ES-I3 (cell line): Measurements from ENCODE around the gene PKN1.

Experiments
- H3K36me3 ChIP-seq: 2 replicates; pipeline ENCODE4 v1.6.1; 2013; ENCODE audit warnings: mild to moderate bottlenecking, low read length, control low read depth, moderate library complexity; ENCODE audit not compliant: insufficient read depth
- H3K4me1 ChIP-seq: 2 replicates; pipeline ENCODE4 v1.6.1; 2013; ENCODE audit warnings: mild to moderate bottlenecking, control low read depth, low read length; ENCODE audit not compliant: insufficient read depth
- H3K9ac ChIP-seq: 2 replicates; pipeline ENCODE4 v1.6.1; 2013; ENCODE audit warnings: low read depth, mild to moderate bottlenecking, low read length, moderate library complexity
- H3K9me3 ChIP-seq: 2 replicates; pipeline ENCODE4 v1.6.1; 2013; ENCODE audit warnings: mild to moderate bottlenecking, low read length, moderate library complexity; ENCODE audit not compliant: control insufficient read depth, insufficient read depth

PKN1 gene

GRCh38 chr19:14473978-14474578, 41.0 kb downstream of the PKN1 start:
- H3K9ac ChIP-seq, result no peak overlapping the region
- peaks cover 6% of the 10 kb centered on the region; the same call in 1 of the 2 replicates for H3K36me3 ChIP-seq
- H3K9me3 ChIP-seq, result no peaks in the 10 kb centered on the region
- H3K4me1 ChIP-seq, result peaks cover 16% of the 10 kb centered on the region

- Histone ChIP-seq H3K4me1 (peaks cover 17% of the 10 kb centered on the region), H3K9ac (peak overlapping the region; percentile 28), H3K36me3 (peaks cover 6% of the 10 kb centered on the region; the same call in 1 of the 2 replicates), H3K9me3 (no peaks in the 10 kb centered on the region)
Measured at GRCh38 chr19:14474827-14475226, 41.7 kb downstream of the PKN1 start.

- Histone ChIP-seq H3K36me3 (peaks cover 6% of the 10 kb centered on the region; the same call in 1 of the 2 replicates), H3K4me1 (peaks cover 19% of the 10 kb centered on the region), H3K9ac (peak within 1 kb of the TSS; percentile 28), H3K9me3 (no peaks in the 10 kb centered on the region)
Measured at GRCh38 chr19:14475251-14476073, 42.4 kb downstream of the PKN1 start, which contains the start of gene PTGER1. Gene PTGER1, minus strand, starts transcription at chr19:14475354. Its CDS starts 1,034 bp downstream, at chr19:14474320.

GRCh38 chr19:14476327-14476672, 43.2 kb downstream of the PKN1 start:
- Histone ChIP-seq H3K36me3 (peaks cover 6% of the 10 kb centered on the region; the same call in 1 of the 2 replicates), H3K9me3 (no peaks in the 10 kb centered on the region), H3K4me1 (peaks cover 19% of the 10 kb centered on the region), H3K9ac (no peak overlapping the region)

- peaks cover 6% of the 10 kb centered on the region; the same call in 1 of the 2 replicates for H3K36me3 ChIP-seq
- H3K9me3 ChIP-seq, result no peaks in the 10 kb centered on the region
- peaks cover 19% of the 10 kb centered on the region for H3K4me1 ChIP-seq
- H3K9ac ChIP-seq, result no peak overlapping the region
Measured at GRCh38 chr19:14476673-14477401, 43.7 kb downstream of the PKN1 start.

GRCh38 chr19:14477418-14478112, 44.5 kb downstream of the PKN1 start:
- no peaks in the 10 kb centered on the region for H3K9me3 ChIP-seq
- peaks cover 6% of the 10 kb centered on the region; the same call in 1 of the 2 replicates for H3K36me3 ChIP-seq
- peaks cover 19% of the 10 kb centered on the region for H3K4me1 ChIP-seq
- no peak overlapping the region for H3K9ac ChIP-seq

- Histone ChIP-seq H3K9ac (no peak overlapping the region), H3K9me3 (no peaks in the 10 kb centered on the region), H3K4me1 (peaks cover 19% of the 10 kb centered on the region), H3K36me3 (peaks cover 6% of the 10 kb centered on the region; the same call in 1 of the 2 replicates)
Measured at GRCh38 chr19:14478113-14478545, 45.0 kb downstream of the PKN1 start.

GRCh38 chr19:14479309-14479974, 46.3 kb downstream of the PKN1 start:
- Histone ChIP-seq H3K36me3 (peaks cover 6% of the 10 kb centered on the region; the same call in 1 of the 2 replicates), H3K9me3 (no peaks in the 10 kb centered on the region), H3K9ac (no peak overlapping the region), H3K4me1 (peaks cover 19% of the 10 kb centered on the region)

GRCh38 chr19:14479975-14480699, 47.0 kb downstream of the PKN1 start:
- Histone ChIP-seq H3K4me1 (peaks cover 14% of the 10 kb centered on the region), H3K9me3 (no peaks in the 10 kb centered on the region), H3K9ac (no peak overlapping the region), H3K36me3 (peaks cover 6% of the 10 kb centered on the region; the same call in 1 of the 2 replicates)

- H3K9me3 ChIP-seq, result no peaks in the 10 kb centered on the region
- H3K36me3 ChIP-seq, result peaks cover 6% of the 10 kb centered on the region; the same call in 1 of the 2 replicates
- no peak overlapping the region for H3K9ac ChIP-seq
- H3K4me1 ChIP-seq, result peaks cover 12% of the 10 kb centered on the region
Measured at GRCh38 chr19:14480700-14481079, 47.6 kb downstream of the PKN1 start.

GRCh38 chr19:14482172-14482941, 49.3 kb downstream of the PKN1 start:
- H3K9me3 ChIP-seq, result no peaks in the 10 kb centered on the region
- no peak overlapping the region for H3K9ac ChIP-seq
- peaks cover 3% of the 10 kb centered on the region; the same call in 1 of the 2 replicates for H3K4me1 ChIP-seq
- peaks cover 6% of the 10 kb centered on the region for H3K36me3 ChIP-seq

GRCh38 chr19:14487370-14488125, 54.4 kb downstream of the PKN1 start:
- Histone ChIP-seq H3K4me1 (no peaks in the 10 kb centered on the region), H3K9ac (no peak overlapping the region), H3K9me3 (no peaks in the 10 kb centered on the region), H3K36me3 (no peaks in the 10 kb centered on the region; the same call in none of the 2 replicates)
